Thyroid gland (tissue), 4 donors: ENCODE measurements around the gene SLC1A7.

Experiments used
- CTCF ChIP-seq, 6 experiments: fragments of 200-600 bp in 3 of 6; fragments of 450-650 bp in 3 of 6; sonication (generic) in 3 of 6; IDR thresholded peaks; one replicate each; pipeline ENCODE4 v1.5.1; 2016 to 2019; ENCODE audit warnings: antibody characterized with exemption in 6 of 6, mild to moderate bottlenecking in 2 of 6, inconsistent platforms in 1 of 6, moderate library complexity in 1 of 6
- POLR2A ChIP-seq, 2 donors: fragments of 450-650 bp; IDR thresholded peaks; one replicate each; pipeline ENCODE4 v1.6.1; 2017; ENCODE audit warnings: antibody characterized with exemption in 2 of 2, mild to moderate bottlenecking in 2 of 2, moderate library complexity in 1 of 2

- TF ChIP-seq POLR2A (IDR thresholded peaks at IDR 0.05) (no peak), CTCF (IDR thresholded peaks at IDR 0.05) (no peak)
These were observed 67.2 kb downstream of the SLC1A7 start for GRCh38 chr1:53075206-53075605.
